Esophagus (tissue), 2 donors: Measurements from ENCODE around the gene TNRC6A. TPM values are rescaled to one million over a fixed set of nuclear protein-coding genes. Genes with fewer than 3 reads are reported as not detected.

Source experiments
- H3K27ac ChIP-seq, 2 donors: one replicate each; pipeline ENCODE4 v1.5.1; 2013; ENCODE audit warnings: low read depth in 2 of 2, mild to moderate bottlenecking in 2 of 2, inconsistent platforms in 1 of 2, low read length in 1 of 2, moderate library complexity in 1 of 2
- H3K27me3 ChIP-seq, 2 donors: one replicate each; pipeline ENCODE4 v1.6.1; 2013; ENCODE audit warnings: low read length in 2 of 2, control low read depth in 1 of 2, mild to moderate bottlenecking in 1 of 2; ENCODE audit not compliant: insufficient read depth in 2 of 2, control insufficient read depth in 1 of 2
- H3K36me3 ChIP-seq, 2 donors: one replicate each; pipeline ENCODE4 v1.6.1; 2013; ENCODE audit warnings: low read length in 1 of 2; ENCODE audit not compliant: control insufficient read depth in 2 of 2, insufficient read depth in 2 of 2
- H3K4me1 ChIP-seq, 2 donors: one replicate each; pipeline ENCODE4 v1.6.1; 2013; ENCODE audit warnings: low read length in 1 of 2; ENCODE audit not compliant: control insufficient read depth in 2 of 2, insufficient read depth in 2 of 2
- H3K4me3 ChIP-seq, 2 donors: one replicate each; pipeline ENCODE4 v1.5.1; 2013; ENCODE audit warnings: low read length in 2 of 2, mild to moderate bottlenecking in 2 of 2, low read depth in 1 of 2, moderate library complexity in 1 of 2
- H3K9me3 ChIP-seq, 2 donors: one replicate each; pipeline ENCODE4 v1.6.1; 2013; ENCODE audit warnings: mild to moderate bottlenecking in 2 of 2, low read depth in 1 of 2, low read length in 1 of 2, moderate library complexity in 1 of 2; ENCODE audit not compliant: control insufficient read depth in 2 of 2, insufficient read depth in 1 of 2
- WGBS, 2 donors: extraction: QIAGEN DNeasy Blood & Tissue Kit; methylation state at CpG; one replicate each; pipeline ENCODE4 v1.1.7; 2013; 5-methylcytosine and 5-hydroxymethylcytosine counted together
- polyA plus RNA-seq, 2 donors: library from polyadenylated mRNA; stranded (reverse); fragments of 200-250 nt; gene quantifications; one replicate each; pipeline ENCODE4 v1.2.3, GENCODE V29; 2013
- donor health status: healthy with polysubstance abuse.
- donor health status: Bipolar disorder and iron deficiency.

Gene TNRC6A
- polyA plus RNA-seq, 2 donors = 10.0 to 14.7 TPM

GRCh38 chr16:24826817-24827566 is 97.5 kb downstream of the TNRC6A start:
- Histone ChIP-seq H3K27me3 (no peaks in the 10 kb centered on the region), H3K9me3 (no peaks in the 10 kb centered on the region), H3K36me3 (peaks cover 8 to 21% of the 10 kb centered on the region in 2 donors), H3K4me1 (no peaks in the 10 kb centered on the region), H3K4me3 (no peak overlapping the region), H3K27ac (no peak overlapping the region)
- 88 to 92% methylated on average over 9 of the region's 9 CpGs for WGBS, 2 donors

- Histone ChIP-seq H3K4me3 (no peak overlapping the region), H3K9me3 (no peaks in the 10 kb centered on the region), H3K27ac (no peak overlapping the region), H3K27me3 (no peaks in the 10 kb centered on the region), H3K4me1 (peaks cover 0 to under 1% of the 10 kb centered on the region in 2 donors), H3K36me3 (peaks cover 0 to 3% of the 10 kb centered on the region in 2 donors)
- 61 to 62% methylated on average over 5 of the region's 5 CpGs for WGBS, 2 donors
Observed at GRCh38 chr16:24829153-24829552, 99.7 kb downstream of the TNRC6A start.

GRCh38 chr16:24833352-24833751 is 103.9 kb downstream of the TNRC6A start:
- peaks cover 0 to 3% of the 10 kb centered on the region in 2 donors for H3K4me1 ChIP-seq
- 87 to 91% methylated on average over 6 of the region's 6 CpGs for WGBS, 2 donors
- no peak overlapping the region for H3K4me3 ChIP-seq
- H3K36me3 ChIP-seq = no peaks in the 10 kb centered on the region
- H3K9me3 ChIP-seq = no peaks in the 10 kb centered on the region
- H3K27ac ChIP-seq = no peak overlapping the region
- H3K27me3 ChIP-seq = no peaks in the 10 kb centered on the region

GRCh38 chr16:24834459-24835335 is 105.2 kb downstream of the TNRC6A start:
- no peak overlapping the region for H3K27ac ChIP-seq
- H3K27me3 ChIP-seq = no peaks in the 10 kb centered on the region
- 56 to 69% methylated on average over 7 of the region's 7 CpGs for WGBS, 2 donors
- H3K36me3 ChIP-seq = no peaks in the 10 kb centered on the region
- no peak overlapping the region for H3K4me3 ChIP-seq
- H3K9me3 ChIP-seq = no peaks in the 10 kb centered on the region
- H3K4me1 ChIP-seq = peaks cover 0 to 3% of the 10 kb centered on the region in 2 donors

GRCh38 chr16:24836836-24837235 is 107.4 kb downstream of the TNRC6A start:
- no peaks in the 10 kb centered on the region for H3K9me3 ChIP-seq
- H3K4me3 ChIP-seq = no peak overlapping the region
- no peak overlapping the region for H3K27ac ChIP-seq
- peaks cover 0 to 3% of the 10 kb centered on the region in 2 donors for H3K4me1 ChIP-seq
- H3K27me3 ChIP-seq = no peaks in the 10 kb centered on the region
- 92 to 95% methylated on average over 6 of the region's 6 CpGs for WGBS, 2 donors
- H3K36me3 ChIP-seq = no peaks in the 10 kb centered on the region

GRCh38 chr16:24837969-24838368 is 108.5 kb downstream of the TNRC6A start:
- 82 to 90% methylated on average over 9 of the region's 9 CpGs for WGBS, 2 donors
- H3K27ac ChIP-seq = no peak overlapping the region
- no peaks in the 10 kb centered on the region for H3K9me3 ChIP-seq
- H3K4me1 ChIP-seq = peaks cover 0 to 3% of the 10 kb centered on the region in 2 donors
- no peaks in the 10 kb centered on the region for H3K27me3 ChIP-seq
- H3K36me3 ChIP-seq = no peaks in the 10 kb centered on the region
- H3K4me3 ChIP-seq = no peak overlapping the region

- WGBS, 2 donors = 8 to 22% methylated on average over 5 of the region's 5 CpGs
- H3K4me3 ChIP-seq = no peak overlapping the region
- no peaks in the 10 kb centered on the region for H3K27me3 ChIP-seq
- H3K36me3 ChIP-seq = no peaks in the 10 kb centered on the region
- H3K27ac ChIP-seq = no peak overlapping the region
- peaks cover 0 to 3% of the 10 kb centered on the region in 2 donors for H3K4me1 ChIP-seq
- H3K9me3 ChIP-seq = no peaks in the 10 kb centered on the region
Observed at GRCh38 chr16:24838554-24839266, 109.3 kb downstream of the TNRC6A start.

GRCh38 chr16:24839347-24839972 is 110.0 kb downstream of the TNRC6A start:
- 79 to 91% methylated on average over 7 of the region's 7 CpGs for WGBS, 2 donors
- Histone ChIP-seq H3K4me1 (no peaks in the 10 kb centered on the region), H3K4me3 (no peak overlapping the region), H3K27me3 (no peaks in the 10 kb centered on the region), H3K36me3 (no peaks in the 10 kb centered on the region), H3K27ac (no peak overlapping the region), H3K9me3 (no peaks in the 10 kb centered on the region)

GRCh38 chr16:24841291-24841690 is 111.8 kb downstream of the TNRC6A start:
- H3K36me3 ChIP-seq = no peaks in the 10 kb centered on the region
- no peaks in the 10 kb centered on the region for H3K4me1 ChIP-seq
- no peak overlapping the region for H3K4me3 ChIP-seq
- H3K9me3 ChIP-seq = no peaks in the 10 kb centered on the region
- H3K27me3 ChIP-seq = no peaks in the 10 kb centered on the region
- no peak overlapping the region for H3K27ac ChIP-seq
